Parathyroid adenoma (tissue), 2 donors: Measurements from ENCODE around the gene DESI2.

Experiments used
- H2AFZ ChIP-seq: fragments of 300-600 bp; sonication (generic); one replicate; pipeline ENCODE4 v1.7.0; 2017; ENCODE audit warnings: antibody characterized with exemption, mild to moderate bottlenecking
- H3K27ac ChIP-seq: fragments of 300-600 bp; sonication (generic); one replicate; pipeline ENCODE4 v1.7.0; 2017
- H3K27me3 ChIP-seq: fragments of 300-600 bp; sonication (generic); one replicate; pipeline ENCODE4 v1.7.0; 2017; ENCODE audit warnings: low read length; ENCODE audit not compliant: control insufficient read depth, insufficient read depth
- H3K36me3 ChIP-seq: fragments of 300-600 bp; sonication (generic); one replicate; pipeline ENCODE4 v1.7.0; 2017; ENCODE audit warnings: low read length; ENCODE audit not compliant: control insufficient read depth, insufficient read depth
- H3K4me1 ChIP-seq: fragments of 300-600 bp; sonication (generic); one replicate; pipeline ENCODE4 v1.7.0; 2017; ENCODE audit warnings: control low read depth
- H3K4me2 ChIP-seq: fragments of 300-600 bp; sonication (generic); one replicate; pipeline ENCODE4 v1.7.0; 2017; ENCODE audit warnings: low read length
- H3K4me3 ChIP-seq: fragments of 300-600 bp; sonication (generic); one replicate; pipeline ENCODE4 v1.7.0; 2017; ENCODE audit warnings: low read depth, low read length
- H3K79me2 ChIP-seq: fragments of 300-600 bp; sonication (generic); one replicate; pipeline ENCODE4 v1.7.0; 2017; ENCODE audit warnings: control low read depth
- H3K9ac ChIP-seq: fragments of 300-600 bp; sonication (generic); one replicate; pipeline ENCODE4 v1.7.0; 2017; ENCODE audit warnings: mild to moderate bottlenecking
- H3K9me3 ChIP-seq: fragments of 300-600 bp; sonication (generic); one replicate; pipeline ENCODE4 v1.7.0; 2017; ENCODE audit warnings: low read length; ENCODE audit not compliant: control insufficient read depth
- CTCF ChIP-seq: fragments of 300-600 bp; sonication (generic); IDR thresholded peaks from one replicate; pipeline ENCODE4 v1.7.0; 2017; ENCODE audit warnings: antibody characterized with exemption, mild to moderate bottlenecking
- donor health status: primary hyperparathyroidism.

The DESI2 gene

GRCh38 chr1:244712669-244713068 is 59.7 kb downstream of the DESI2 start:
- no peak overlapping the region for H3K4me2 ChIP-seq
- no peak overlapping the region for H3K4me3 ChIP-seq
- no peaks in the 10 kb centered on the region for H3K79me2 ChIP-seq
- H3K9me3 ChIP-seq: no peaks in the 10 kb centered on the region
- no peaks in the 10 kb centered on the region for H3K36me3 ChIP-seq
- H2AFZ ChIP-seq: no peak overlapping the region
- H3K27ac ChIP-seq: no peak overlapping the region
- no peak for TF ChIP-seq CTCF
- H3K4me1 ChIP-seq: no peaks in the 10 kb centered on the region
- H3K9ac ChIP-seq: no peak overlapping the region
- H3K27me3 ChIP-seq: no peaks in the 10 kb centered on the region

- TF ChIP-seq CTCF: no peak
- Histone ChIP-seq H3K4me3 (no peak overlapping the region), H3K27ac (no peak overlapping the region), H3K36me3 (no peaks in the 10 kb centered on the region), H3K27me3 (no peaks in the 10 kb centered on the region), H3K4me2 (no peak overlapping the region), H3K79me2 (no peaks in the 10 kb centered on the region), H2AFZ (no peak overlapping the region), H3K4me1 (no peaks in the 10 kb centered on the region), H3K9ac (no peak overlapping the region), H3K9me3 (no peaks in the 10 kb centered on the region)
Measured at GRCh38 chr1:244713332-244713731, 60.4 kb downstream of the DESI2 start.

GRCh38 chr1:244727871-244728474 is 75.0 kb downstream of the DESI2 start:
- Histone ChIP-seq H3K4me2 (no peak overlapping the region), H3K79me2 (no peaks in the 10 kb centered on the region), H3K4me3 (no peak overlapping the region), H3K27me3 (no peaks in the 10 kb centered on the region), H3K36me3 (no peaks in the 10 kb centered on the region), H3K4me1 (no peaks in the 10 kb centered on the region), H2AFZ (no peak overlapping the region), H3K27ac (no peak overlapping the region), H3K9ac (no peak overlapping the region), H3K9me3 (no peaks in the 10 kb centered on the region)
- no peak for TF ChIP-seq CTCF

- H3K27me3 ChIP-seq: no peaks in the 10 kb centered on the region
- H2AFZ ChIP-seq: peak overlapping the region; percentile 85
- no peaks in the 10 kb centered on the region for H3K79me2 ChIP-seq
- H3K4me3 ChIP-seq: peak overlapping the region; percentile 19
- H3K4me1 ChIP-seq: no peaks in the 10 kb centered on the region
- H3K27ac ChIP-seq: no peak overlapping the region
- no peaks in the 10 kb centered on the region for H3K36me3 ChIP-seq
- H3K9ac ChIP-seq: no peak overlapping the region
- peaks cover 1% of the 10 kb centered on the region for H3K9me3 ChIP-seq
- no peak for TF ChIP-seq CTCF
- peak overlapping the region; percentile 63 for H3K4me2 ChIP-seq
Measured at GRCh38 chr1:244730153-244730933, 77.4 kb downstream of the DESI2 start.
